Sigmoid colon (tissue), 7 donors: ENCODE results near the gene LRRC47. TPM values are rescaled to one million over a fixed set of nuclear protein-coding genes. Genes with fewer than 3 reads are reported as not detected.
"Not testable (repeated sequence)": the region's sequence is repeated elsewhere in the genome, so short reads cannot be mapped to it uniquely, and the experiment has no call there.

ENCODE experiments used
- DNase-seq: peaks from one replicate; pipeline ENCODE4 v3.0.0-alpha.2; 2019
- H3K27ac ChIP-seq, 4 donors: fragments of 200-600 bp; sonication (generic); one replicate each; pipeline ENCODE4 v1.5.1; 2016 to 2019; ENCODE audit warnings: mild to moderate bottlenecking in 1 of 4
- H3K27me3 ChIP-seq, 3 donors: fragments of 200-600 bp; sonication (generic); one replicate each; pipeline ENCODE4 v1.5.1; 2019; ENCODE audit warnings: mild to moderate bottlenecking in 1 of 3
- H3K36me3 ChIP-seq, 4 donors: fragments of 200-600 bp; sonication (generic); one replicate each; pipeline ENCODE4 v1.5.1; 2016 to 2019
- H3K4me1 ChIP-seq, 4 donors: fragments of 200-600 bp; sonication (generic); one replicate each; pipeline ENCODE4 v1.5.1; 2017 to 2019
- H3K4me3 ChIP-seq, 4 donors: fragments of 200-600 bp; sonication (generic); one replicate each; pipeline ENCODE4 v1.5.1; 2017 to 2019; ENCODE audit warnings: mild to moderate bottlenecking in 2 of 4, moderate library complexity in 1 of 4
- H3K9me3 ChIP-seq, 4 donors: fragments of 200-600 bp in 3 of 4; sonication (generic) in 3 of 4; one replicate each; pipeline versions ENCODE4 v1.5.1 to v1.6.1; 2013 to 2019
- CTCF ChIP-seq, 4 experiments: fragments of 450-650 bp in 3 of 4; fragments of 200-600 bp in 1 of 4; IDR thresholded peaks; one replicate each; pipeline ENCODE4 v1.5.1; 2016 to 2019; ENCODE audit warnings: antibody characterized with exemption in 4 of 4, mild to moderate bottlenecking in 3 of 4, moderate library complexity in 2 of 4
- EP300 ChIP-seq, 4 donors: sonication (generic); formaldehyde crosslinking; IDR thresholded peaks; one replicate each; pipeline ENCODE4 v1.6.1; 2017; ENCODE audit warnings: antibody characterized with exemption in 4 of 4
- POLR2A ChIP-seq, 2 donors: fragments of 450-650 bp; IDR thresholded peaks; one replicate each; pipeline ENCODE4 v1.6.1; 2016; ENCODE audit warnings: antibody characterized with exemption in 2 of 2, mild to moderate bottlenecking in 2 of 2, moderate library complexity in 2 of 2
- POLR2AphosphoS5 ChIP-seq, 4 donors: sonication (generic); formaldehyde crosslinking; IDR thresholded peaks; one replicate each; pipeline ENCODE4 v1.6.1; 2017; ENCODE audit warnings: antibody characterized with exemption in 4 of 4
- WGBS, 2 donors: extraction: QIAGEN DNeasy Blood & Tissue Kit; methylation state at CpG; one replicate each; pipeline ENCODE4 v1.1.7; 2013; 5-methylcytosine and 5-hydroxymethylcytosine counted together
- intact Hi-C: fragments of 100-400 bp; cut with DNase I; formaldehyde crosslinking; loops from one replicate; pipeline ENCODE4 v1.15.1; 2023
- polyA plus RNA-seq, 3 donors: library from polyadenylated mRNA; stranded (reverse); fragments of 200-250 nt; gene quantifications; one replicate each; pipeline ENCODE4 v1.2.3, GENCODE V29; 2013
- total RNA-seq, 4 donors: library from RNA; depleted of rRNA; stranded (reverse); fragments of >200 nt; gene quantifications; one replicate each; pipeline ENCODE4 v1.1.0, GENCODE V29; 2016
- donor health status: healthy with polysubstance abuse.
- donor health status: Bipolar disorder and iron deficiency.
- donor health status: healthy.

The LRRC47 gene
- total and polyA plus RNA-seq, 7 donors = 11.4 to 36.4 (median 26.7) TPM

- Histone ChIP-seq H3K9me3 (no peaks in the 10 kb centered on the region), H3K27ac (no peak overlapping the region), H3K36me3 (no peaks in the 10 kb centered on the region), H3K4me3 (no peak overlapping the region), H3K4me1 (peaks cover 0 to 3% (median 0%) of the 10 kb centered on the region in 4 donors), H3K27me3 (peaks cover 0 to 10% (median 7%) of the 10 kb centered on the region in 3 donors)
- intact Hi-C loops = no loop called here
- 71 to 84% methylated on average over 11 of the region's 11 CpGs for WGBS, 2 donors
- TF ChIP-seq EP300 (IDR thresholded peaks at IDR 0.05) (no peak), CTCF (IDR thresholded peaks at IDR 0.05) (no peak), POLR2AphosphoS5 (IDR thresholded peaks at IDR 0.05) (no peak), POLR2A (IDR thresholded peaks at IDR 0.05) (no peak)
- DNase-seq = no peak
Measured at GRCh38 chr1:3805038-3805437, 8.7 kb upstream of the LRRC47 start.

GRCh38 chr1:3804627-3804944 is 8.3 kb upstream of the LRRC47 start:
- DNase-seq, H3K9me3 ChIP-seq, H3K4me1 ChIP-seq, H3K36me3 ChIP-seq, intact Hi-C loops, H3K27ac ChIP-seq, H3K4me3 ChIP-seq: not testable (repeated sequence)
- 53 to 57% methylated on average over 7 of the region's 7 CpGs for WGBS, 2 donors
- peaks cover 0 to 10% (median 7%) of the 10 kb centered on the region in 3 donors for H3K27me3 ChIP-seq

DNA sequence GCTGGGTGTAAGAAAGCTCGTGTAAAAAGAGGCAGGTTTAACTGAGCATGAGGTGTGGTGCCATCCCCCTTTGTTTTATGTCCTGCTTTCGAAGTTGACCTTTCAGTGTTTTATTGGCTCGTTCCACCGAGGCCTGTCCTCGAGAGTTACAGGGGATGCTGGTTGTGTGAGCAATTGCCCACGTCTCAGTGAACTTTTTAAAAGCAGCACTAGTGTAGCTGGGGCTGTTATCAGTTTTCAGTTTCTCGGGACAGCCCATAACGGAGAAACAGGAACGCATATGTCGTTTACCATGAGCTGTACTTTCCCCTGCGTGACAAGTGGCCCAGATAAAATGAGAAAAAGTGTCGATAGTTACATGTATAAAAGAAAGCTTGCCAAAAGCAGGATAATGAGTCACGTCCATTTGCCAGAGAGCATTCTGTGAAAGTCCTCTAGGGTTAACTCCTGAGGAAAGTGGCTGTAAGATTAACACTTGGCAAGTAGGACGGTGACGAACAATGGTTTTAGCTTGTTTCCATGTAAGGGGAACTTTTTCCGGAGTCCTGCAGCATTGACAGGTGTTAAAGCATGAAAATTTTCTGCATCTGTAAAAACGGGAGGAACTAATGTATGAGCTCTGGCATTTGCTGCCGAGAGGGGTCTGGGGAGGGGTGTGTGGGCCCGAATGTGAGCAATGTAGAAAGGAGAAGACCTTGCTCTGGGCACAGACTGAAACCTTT is 7.8 kb upstream of the LRRC47 start:
- DNase-seq = no peak
- 43 to 57% methylated on average over 19 of the region's 19 CpGs for WGBS, 2 donors
- no peak overlapping the region for H3K27ac ChIP-seq

GRCh38 chr1:3800795-3801194 is 4.5 kb upstream of the LRRC47 start:
- DNase-seq, H3K4me3 ChIP-seq, intact Hi-C loops, H3K36me3 ChIP-seq, H3K4me1 ChIP-seq, H3K27ac ChIP-seq, H3K9me3 ChIP-seq: not testable (repeated sequence)
- WGBS, 2 donors = 77 to 85% methylated on average over 3 of the region's 3 CpGs
- H3K27me3 ChIP-seq = peaks cover 0 to 10% (median 7%) of the 10 kb centered on the region in 3 donors

More for the DNA sequence above, 7.8 kb upstream of the LRRC47 start:
- Histone ChIP-seq H3K4me1 (peaks cover 0 to 3% (median 0%) of the 10 kb centered on the region in 4 donors), H3K36me3 (no peaks in the 10 kb centered on the region), H3K27me3 (peaks cover 0 to 10% (median 7%) of the 10 kb centered on the region in 3 donors), H3K9me3 (no peaks in the 10 kb centered on the region), H3K4me3 (no peak overlapping the region)
- intact Hi-C loops = no loop called here
- TF ChIP-seq POLR2A (IDR thresholded peaks at IDR 0.05) = no peak
- TF ChIP-seq CTCF (IDR thresholded peaks at IDR 0.05) = no peak
- TF ChIP-seq EP300 (IDR thresholded peaks at IDR 0.05) = no peak
- TF ChIP-seq POLR2AphosphoS5 (IDR thresholded peaks at IDR 0.05) = no peak

DNA sequence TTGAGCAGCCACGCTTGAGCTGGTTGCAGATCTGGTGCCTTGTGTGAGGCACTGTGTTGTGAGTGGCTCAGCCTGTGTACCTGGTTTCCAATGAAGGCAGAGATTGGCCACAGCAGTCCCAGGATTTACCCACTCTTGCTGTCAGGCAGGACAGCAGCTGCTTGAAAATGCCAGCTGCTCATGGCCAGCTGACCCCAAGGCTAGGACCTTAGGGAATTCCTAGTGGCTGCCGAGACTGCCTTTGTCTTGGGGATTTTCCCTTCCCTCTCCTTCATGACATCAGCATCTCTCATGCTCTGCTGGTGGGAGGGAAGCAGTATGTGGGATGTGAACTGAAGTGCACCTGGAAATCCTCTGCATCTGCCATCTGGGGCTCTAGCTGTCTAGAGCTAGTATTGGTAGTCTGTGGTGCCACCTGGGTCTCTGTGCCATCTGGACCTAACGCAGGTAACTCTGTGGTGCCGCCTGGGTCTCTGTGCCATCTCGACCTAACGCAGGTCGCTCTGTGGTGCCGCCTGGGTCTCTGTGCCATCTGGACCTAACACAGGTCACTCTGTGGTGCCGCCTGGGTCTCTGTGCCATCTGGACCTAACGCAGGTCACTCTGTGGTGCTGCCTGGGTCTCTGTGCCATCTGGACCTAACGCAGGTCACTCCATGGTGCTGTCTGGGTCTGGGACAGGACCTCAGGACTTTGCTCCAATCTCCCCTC is 3.8 kb upstream of the LRRC47 start:
- H3K4me3 ChIP-seq = no peak overlapping the region
- no peaks in the 10 kb centered on the region for H3K9me3 ChIP-seq
- no peaks in the 10 kb centered on the region for H3K36me3 ChIP-seq
- H3K4me1 ChIP-seq = peaks cover 0 to 12% (median 10%) of the 10 kb centered on the region in 4 donors
- intact Hi-C loops = loop anchor here (5.0 kb wide), 2 partner anchors 53 to 102 kb away; partner anchors contain the start of gene C1orf174
- peaks cover 0 to 10% (median 7%) of the 10 kb centered on the region in 3 donors for H3K27me3 ChIP-seq
- TF ChIP-seq EP300 (IDR thresholded peaks at IDR 0.05) (no peak), POLR2AphosphoS5 (IDR thresholded peaks at IDR 0.05) (no peak), CTCF (IDR thresholded peaks at IDR 0.05) (no peak), POLR2A (IDR thresholded peaks at IDR 0.05) (no peak)
- no peak for DNase-seq
- WGBS, 2 donors = 89 to 91% methylated on average over 11 of the region's 11 CpGs
- H3K27ac ChIP-seq = no peak overlapping the region
